NAMALWA (cell line): ENCODE data around the gene ANKRD6.

Experiments used
- DNase-seq: peaks from one replicate; pipeline ENCODE4 v3.0.0-alpha.2; 2015; ENCODE audit warnings: low spot score

ANKRD6 gene

DNA sequence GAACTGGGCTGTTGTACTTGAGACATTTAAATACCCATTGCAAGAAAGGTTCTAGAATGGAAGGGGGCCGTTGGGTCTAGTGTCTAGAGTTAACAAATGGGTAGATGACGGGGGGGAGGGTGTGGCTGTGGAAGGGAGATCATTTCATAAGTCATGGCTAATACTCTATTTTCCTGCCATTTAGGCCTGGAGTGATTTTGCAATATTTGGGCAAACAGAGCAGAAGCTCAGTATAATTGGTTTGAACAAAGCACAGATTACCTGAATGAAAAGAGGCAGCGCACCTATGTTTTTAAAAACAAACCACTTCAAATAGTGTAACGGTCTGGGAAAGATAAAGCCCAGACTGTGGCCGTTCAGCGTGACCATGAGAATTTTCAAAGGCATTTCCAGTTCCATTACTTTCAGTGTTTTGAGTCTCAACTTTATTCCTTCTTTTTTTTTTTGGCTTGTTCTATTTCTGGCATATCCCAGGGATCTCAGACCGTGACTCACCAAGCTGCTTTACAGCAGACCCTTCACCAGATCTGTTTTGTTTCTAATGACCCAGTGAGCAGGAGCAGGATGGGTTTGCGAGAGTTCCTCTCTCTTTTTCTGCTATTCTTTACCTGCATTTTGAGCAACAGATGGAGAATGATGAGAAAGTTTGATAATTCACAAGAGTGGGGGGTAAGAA, 131.9 kb downstream of the ANKRD6 start:
- DNase-seq, result no peak

DNA sequence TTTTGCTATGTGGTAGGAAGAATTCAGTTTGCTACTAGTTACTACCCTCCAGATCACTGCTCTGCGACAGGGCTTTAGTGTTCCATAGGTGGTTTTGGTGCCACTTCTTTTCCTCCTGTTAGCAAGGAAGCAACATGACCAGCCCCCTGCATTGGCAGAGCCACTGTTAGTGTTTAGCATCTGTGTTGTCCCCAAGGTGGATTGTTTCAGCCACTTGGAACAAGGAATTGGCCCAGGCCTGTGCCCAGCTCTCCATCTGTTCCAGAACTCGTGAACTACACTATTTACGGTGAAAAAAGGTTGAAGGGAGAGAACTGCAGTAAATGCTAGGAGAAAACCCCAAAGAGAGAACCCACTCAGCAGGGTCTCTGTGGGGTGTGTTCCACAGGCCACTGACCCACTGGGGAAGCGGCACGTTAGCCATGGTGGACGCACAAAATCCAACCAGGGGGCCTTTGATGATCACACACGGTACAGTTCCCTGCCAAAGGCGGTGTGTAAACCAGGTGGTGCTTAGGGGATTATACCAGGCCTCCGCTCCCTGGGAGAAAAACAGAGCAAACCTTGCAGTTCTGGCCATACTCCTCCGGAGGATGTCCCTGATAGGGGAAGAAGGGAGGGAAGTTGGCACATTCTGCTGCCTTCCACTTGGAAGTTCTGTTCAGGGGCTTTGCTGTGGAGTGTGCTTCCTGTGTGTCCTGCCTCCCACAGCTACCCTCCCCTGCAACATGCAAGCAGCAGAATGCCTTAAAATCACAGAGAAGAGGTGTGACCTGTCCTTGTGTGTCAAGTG, 133.3 kb downstream of the ANKRD6 start:
- no peak for DNase-seq

DNA sequence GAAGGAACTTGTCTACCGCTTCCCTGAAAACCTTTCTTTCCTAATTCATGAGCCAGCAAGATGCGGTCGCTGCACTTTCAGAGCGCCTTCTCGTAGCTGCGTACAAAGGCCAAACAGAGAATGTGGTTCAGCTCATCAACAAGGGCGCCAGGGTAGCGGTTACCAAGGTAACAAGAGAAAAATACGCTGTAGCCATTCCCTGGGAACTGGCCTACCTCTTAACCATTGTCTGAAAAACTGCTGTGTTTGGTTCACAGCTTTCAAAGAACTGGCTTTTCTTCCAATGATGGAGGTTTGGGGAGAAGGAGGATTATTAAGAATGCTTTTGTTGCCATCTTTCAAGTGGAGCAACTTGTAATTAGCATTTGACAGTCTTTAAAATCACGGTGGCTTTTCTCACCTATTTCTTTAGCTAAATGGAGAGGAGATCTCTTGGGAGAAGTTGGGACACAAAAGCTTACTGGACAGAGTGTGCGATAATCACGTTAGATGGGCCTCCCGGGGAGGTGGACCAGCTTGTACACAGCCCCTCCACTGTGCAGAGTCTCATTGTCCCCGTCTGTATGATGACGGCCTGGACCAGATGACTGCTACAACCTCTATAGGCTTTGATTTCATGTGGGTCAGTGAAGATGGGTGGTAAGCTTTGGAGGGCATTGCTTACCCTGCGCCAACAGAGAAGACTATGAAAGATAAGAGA, 134.1 kb downstream of the ANKRD6 start:
- DNase-seq, result no peak

DNA sequence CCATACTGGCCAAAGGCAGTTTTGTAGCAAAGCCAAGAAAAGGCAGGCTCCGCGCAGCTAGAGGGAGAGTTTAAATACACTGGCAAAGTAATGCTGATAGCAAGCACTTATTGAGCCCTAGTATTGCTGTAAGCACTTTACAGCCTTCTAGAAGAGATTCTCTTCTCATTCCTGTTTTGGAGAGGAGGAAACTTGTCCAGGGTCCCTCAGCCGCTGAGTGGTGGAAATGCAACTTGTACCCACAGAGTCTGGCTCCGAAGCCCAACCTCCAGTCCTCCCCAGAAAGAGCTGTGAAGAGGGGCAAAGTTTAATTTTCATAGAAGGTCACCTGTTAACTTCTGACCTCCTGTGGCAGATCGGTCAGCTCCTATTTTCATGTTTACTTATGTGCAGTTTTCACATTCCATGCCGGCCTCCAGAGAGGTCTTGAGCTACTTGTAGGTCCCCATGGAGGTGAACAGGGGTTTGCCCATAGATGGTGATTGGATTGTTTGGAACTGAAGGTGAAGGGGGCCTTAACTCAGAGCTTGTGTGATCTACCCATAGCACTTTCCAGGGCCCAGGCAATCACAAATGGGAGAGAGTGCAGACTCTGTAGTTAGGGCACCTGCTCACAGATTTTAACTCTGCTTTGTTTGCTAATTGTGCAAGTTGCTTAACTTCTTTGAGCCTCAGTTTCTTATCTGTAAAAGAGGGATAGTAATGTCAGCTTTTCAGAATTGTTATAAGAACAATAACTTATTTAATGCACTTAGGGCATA, 134.9 kb downstream of the ANKRD6 start:
- DNase-seq, result no peak

DNA sequence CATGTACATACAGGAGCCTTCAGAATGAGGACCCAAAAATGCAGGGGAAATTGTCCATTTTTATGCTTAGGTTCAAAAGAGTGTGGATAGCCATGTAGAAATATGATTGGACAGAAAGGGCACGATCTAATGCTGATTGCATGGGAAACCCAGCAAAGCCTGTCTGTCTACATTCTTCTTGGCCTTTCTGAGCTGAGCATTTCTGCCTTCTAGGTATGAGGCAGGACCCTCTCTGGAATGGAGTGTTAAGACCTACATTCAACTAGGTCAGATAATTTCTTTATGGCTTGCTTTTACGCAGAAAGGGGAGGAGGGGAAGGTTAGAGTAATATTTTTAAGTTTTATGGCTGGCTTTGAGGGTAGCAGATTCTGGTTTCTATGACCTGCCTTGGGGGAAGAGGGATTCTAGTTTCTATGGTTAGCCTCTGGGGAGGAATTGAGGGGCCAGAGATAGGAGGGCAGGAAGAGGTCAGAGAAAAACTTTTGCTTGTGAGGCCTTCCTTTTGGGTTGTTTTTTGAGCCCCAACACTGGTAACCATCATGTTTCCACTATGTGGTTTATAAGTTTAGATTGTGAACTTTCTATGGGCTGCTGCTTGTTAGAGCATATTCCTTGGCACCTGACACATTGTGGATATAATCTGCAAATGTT, 142.1 kb downstream of the ANKRD6 start:
- DNase-seq, result no peak

DNA sequence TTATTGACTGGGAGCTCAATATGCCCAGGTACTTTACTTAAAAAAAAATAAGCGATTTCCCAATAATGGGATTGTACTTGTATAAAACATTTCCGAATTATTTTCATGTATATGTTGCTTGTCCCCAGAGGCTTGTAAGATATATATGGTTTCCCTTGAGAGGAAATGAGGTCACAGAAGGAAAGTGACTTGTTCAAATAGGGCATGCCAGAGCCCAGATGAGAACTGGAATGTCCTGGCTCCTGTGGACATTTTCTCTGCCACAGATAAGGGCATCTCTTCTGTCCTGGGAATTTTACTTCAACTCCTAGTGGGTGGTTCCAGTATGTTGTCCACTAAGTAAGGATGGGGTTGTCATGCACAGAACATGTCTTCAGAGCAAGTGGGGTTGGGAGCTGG, 142.6 kb downstream of the ANKRD6 start:
- no peak for DNase-seq

DNA sequence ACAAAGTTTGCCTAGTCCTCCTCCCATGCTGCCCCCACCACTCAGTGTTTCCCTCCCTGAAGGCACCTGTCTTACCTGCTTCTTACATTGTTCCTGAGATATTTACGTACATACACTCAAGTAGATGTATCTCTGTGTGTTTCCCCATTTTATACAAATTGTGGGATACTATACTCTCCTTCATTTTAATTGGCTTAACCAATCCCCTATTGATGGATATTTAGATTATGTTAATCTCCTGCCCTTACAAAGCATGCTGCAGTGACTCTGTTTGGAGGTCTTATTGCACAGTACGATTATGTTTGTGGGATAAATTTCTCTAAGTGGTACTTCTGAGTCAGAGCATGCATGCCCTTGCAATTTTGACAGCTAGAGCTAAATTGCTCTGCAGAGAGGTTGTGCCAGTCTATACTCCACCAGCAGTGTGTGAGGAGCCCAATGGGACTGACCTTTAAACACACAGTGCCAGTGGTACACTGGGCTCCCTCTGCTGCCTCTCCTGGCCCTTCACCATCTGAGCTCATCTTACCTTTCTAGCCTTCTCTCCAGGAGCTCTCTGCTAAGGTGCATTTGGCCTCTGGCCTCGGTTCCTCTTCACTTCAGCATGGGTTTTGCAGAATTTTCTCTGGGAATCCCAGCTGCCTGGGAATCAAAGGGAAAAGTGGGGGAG, 148.2 kb downstream of the ANKRD6 start:
- no peak for DNase-seq

DNA sequence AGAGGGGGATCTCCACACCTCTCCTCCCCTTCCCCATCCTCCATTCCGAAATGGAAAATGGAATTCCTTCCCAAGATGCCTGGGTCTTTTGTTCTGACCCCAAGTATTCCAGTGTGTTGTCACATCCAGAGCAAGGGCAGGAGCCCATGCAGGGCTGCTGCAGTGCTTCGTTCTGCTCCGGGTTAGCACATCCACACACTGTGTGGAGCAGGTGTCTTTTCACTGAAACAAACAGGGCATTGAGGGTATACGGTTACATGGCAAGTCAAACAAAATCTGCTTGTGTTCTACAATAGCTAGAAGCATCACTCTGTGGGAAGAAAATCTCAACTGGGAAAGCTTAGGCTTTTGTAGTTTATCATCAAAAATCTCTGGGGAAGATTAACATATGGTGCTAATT, 148.7 kb downstream of the ANKRD6 start:
- no peak for DNase-seq

DNA sequence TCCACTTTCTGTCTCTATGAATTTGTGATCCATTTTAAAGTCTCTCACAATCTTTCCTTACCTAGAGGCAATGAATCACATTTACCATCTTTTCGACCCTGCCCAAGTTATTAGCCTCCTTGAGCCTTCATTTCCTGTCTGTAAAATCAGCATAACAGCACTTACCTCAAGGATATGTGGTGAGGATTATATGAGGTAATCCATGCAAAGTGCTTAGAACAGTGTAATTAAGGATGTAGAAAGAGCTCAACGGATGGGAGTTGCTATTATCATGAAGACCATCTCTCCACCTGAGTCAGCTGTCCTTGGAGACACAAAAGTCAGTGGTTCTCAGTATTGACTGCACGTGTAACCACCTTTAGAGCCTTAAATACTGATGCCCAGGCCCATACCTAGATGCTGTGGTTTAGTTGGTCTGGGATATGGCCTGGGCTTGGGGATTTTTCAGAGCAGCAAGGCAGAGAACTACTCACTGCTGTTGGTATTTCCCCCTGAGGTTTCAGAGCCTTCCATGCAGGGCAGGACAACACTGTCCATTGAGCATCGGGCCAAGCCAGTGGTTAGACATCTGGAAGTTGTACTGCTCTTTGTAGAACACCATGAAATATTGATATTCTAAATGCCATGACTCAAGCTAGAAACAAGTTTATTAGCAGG, 149.8 kb downstream of the ANKRD6 start:
- DNase-seq, result no peak

DNA sequence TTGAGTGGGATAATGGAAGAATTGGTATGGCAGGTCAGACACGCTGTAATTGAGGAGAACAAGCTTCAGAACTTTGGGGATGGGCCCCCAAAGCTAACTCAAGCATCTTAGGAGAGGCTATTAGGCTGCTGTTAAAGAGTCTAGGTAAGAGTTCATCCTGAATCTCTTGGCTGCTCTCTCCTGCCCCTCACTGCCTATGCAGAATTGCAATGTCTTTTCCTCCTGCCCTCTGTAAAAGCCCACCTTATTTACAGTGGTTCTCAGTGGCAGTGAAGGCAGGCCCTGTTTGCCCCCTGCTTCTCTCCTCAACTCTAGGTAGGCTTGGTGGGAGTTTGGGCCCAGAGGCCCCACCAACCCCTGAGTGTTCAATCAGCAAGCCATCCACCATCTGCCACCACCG, 150.6 kb downstream of the ANKRD6 start:
- no peak for DNase-seq

DNA sequence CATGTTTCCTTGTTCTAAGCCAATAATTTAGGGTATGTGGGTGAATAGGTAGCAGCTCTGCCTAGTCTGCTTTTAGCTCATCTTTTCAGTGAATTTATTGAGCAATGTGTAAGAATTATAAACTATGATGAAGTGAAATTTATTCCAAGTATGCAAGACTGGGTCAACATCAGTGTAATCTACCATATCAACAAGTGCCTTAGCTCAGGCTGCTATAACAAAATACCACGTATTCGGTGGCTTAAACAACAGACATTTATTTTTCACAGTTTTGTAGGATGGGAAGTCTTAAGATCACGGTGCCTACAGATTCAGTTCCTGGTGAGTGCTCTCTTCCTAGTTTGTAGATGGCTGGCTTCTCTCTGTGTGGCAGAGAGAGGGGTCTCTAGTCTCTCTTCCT, 151.6 kb downstream of the ANKRD6 start:
- no peak for DNase-seq

DNA sequence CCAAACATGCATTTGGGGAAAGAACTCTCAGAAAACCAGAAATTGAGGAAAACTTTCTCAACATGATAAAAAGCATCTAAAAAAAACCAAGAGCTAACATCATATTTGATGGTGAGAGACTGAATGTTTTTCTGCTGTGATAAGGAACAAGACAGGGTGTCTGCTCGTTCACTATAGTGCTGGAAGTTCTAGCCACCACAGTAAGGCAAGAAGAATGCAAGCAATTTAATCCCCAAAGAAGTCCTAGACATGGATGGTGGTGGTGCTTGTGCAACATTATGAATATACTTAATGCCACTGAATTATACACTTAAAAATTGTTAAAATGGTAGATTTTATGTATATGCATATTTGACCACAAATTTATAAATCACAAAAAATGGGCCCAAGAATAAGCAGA, 152.2 kb downstream of the ANKRD6 start:
- DNase-seq, result no peak

DNA sequence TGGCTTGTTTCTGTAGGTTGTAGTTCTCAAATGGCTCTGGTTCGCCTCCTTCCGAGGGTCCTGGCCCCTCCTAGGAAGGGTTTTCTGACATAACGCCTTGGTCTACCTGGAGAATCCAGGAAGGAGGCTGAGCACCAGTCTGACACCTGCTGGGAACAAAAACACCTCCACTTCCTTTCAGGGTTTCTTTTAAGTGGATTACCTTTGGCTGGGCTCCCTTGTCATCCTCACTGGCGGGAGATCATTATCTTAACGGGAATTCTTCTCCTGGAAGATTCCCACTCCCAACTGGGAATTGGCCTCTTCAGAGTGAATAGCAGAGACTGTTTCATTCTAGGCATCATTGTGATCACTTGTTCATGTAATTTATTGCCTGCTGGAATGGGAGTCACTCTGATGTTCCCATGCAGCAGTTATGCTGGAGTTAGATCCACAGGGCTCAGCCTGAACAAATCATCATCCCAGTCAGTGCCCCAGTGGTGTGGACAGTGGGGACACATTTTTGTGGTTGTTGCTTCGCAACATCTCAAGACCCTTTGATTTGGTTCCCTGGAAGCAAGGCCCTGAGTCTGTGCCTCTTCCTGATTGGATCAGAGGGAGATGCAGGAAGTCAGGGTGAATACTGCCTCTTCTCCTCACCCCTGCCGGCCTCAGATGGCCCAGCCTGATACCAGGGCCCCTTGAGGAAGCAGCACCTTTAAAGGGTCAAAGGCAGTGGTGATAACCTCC, 156.5 kb downstream of the ANKRD6 start:
- no peak for DNase-seq

DNA sequence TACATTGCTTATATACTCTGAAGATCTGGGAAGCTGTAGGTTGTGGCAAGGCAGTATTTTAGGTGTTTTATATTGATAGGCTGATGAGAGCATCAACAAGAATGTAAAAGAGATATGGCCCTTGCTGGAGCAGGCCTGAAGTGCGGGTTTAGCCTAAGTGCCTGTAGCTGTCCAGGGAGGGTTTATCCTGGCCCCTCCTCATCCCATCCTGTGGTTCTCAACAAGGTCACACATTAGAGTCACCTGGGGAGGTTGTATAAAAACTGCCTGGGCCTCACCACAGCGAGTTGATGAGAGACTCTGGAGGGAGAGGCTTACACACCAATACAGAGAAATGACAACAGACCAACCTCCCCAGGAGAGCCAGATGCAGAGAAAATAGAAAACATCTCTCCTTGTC, 157.2 kb downstream of the ANKRD6 start:
- DNase-seq, result no peak

DNA sequence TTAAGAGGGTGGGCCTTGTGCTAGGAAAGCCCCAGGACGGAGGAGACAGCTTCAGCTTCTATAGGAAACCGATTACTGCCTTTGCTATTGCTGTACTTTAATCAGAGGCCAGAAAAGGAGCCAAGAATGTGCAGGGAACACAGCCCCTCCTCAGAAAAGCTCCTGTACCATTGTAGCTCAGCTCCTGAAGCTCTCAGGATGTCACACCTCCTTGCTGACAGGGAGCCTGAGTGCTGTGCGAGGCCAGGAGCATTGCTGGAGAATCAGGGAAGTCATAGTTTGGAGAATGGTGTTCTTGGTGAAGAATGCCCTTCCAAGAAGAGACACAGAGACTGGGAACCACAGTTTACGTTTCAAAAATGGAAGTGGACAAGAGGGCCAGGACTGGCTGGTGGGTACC, 158.8 kb downstream of the ANKRD6 start:
- no peak for DNase-seq

DNA sequence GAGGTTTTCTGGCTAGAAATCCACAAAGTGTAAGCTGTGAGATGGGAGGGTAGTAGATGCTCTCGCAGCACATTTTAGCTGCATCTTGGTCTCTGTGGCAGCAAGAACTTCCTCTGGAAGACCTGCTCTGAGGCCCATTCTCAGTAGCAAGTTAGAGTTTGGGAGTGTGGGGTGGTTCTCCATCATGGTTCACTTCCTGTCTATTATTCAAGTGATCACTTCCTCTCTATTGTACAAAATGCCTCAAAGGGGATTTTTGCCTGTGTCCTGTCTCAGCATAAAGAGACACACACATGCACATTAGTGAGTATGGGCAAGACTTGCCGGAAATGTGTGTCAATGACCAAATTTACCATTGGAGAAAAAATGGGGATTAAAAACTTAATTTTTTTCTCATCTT, 163.1 kb downstream of the ANKRD6 start:
- DNase-seq, result no peak

DNA sequence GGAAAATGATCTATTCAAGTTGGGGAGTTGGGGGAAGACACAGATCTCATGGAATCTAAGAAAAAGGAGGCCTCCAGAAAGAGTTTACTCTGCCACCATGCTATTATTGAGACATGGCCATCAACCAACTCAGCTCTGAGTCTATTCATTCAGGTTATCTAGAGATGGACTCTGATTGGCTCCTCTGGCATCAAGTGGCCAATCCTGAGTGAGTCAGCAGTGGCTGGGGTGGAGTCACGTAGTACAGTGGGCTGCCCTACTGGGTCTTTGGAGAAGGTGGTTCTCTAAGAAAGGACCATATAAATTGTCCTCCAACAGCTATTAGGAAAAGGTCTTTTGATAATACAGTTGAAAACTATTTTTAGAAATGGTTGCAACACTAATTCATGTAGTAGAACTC, 163.5 kb downstream of the ANKRD6 start:
- DNase-seq, result peak; percentile 55

DNA sequence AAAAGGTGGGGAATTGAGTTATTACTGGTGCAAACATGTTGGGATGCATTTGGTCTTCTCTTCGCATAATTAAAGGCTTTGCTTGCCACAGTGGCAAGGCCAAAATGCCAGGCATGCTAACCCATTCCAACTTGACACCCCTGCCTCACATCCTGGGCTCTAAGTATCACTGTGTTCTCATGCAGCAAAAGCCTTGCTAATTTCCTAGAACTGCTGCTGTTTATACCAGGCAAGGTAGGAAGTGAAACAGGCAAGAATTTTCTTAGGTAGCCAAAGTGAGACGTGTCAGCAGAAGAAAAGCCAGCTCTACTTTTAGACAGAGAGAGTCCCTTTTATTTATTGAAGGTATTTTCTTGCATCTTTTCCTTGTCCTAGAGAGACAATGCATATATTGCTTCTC, 164.4 kb downstream of the ANKRD6 start:
- DNase-seq, result no peak

DNA sequence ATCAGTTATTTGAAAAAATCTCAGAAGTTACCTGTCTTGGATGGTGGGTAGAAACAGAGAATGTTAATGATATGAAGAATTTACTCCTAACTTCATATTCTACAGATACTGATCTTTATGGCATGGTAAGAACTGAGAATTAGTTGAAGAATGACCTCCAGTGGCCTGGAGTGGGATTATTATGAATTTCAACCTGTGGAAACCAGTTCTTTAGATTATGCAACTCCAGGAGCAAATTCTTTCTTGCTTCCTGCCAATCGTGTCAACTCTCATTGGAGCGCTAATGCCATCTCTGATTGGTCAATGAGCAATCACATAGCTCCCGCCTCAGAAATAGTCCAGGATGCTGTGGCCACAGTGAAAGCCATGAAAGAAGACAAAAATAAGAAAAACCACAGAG, 165.0 kb downstream of the ANKRD6 start:
- peak; percentile 53 for DNase-seq

DNA sequence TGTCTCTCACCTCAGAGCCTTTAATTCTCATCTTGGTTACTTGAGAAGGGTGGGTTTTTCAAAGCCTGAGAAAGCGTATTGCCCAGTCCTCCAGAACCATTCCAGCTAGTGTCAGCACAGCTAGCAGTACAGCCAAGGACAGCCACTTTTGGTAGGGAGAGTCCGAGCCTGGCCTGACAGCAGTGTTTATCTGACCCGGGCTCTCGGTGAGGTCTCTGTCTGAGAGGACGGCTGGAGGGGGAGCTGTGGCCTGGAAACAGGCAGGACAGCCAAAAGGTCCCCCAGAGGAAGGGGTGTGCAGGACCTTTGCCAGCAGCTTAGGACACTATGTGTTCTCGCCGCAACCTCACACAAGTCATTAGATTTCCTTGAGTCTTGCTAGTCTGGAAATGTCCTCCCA, 166.8 kb downstream of the ANKRD6 start:
- DNase-seq, result no peak
